ENCODE measurements around the gene OTOG. TPM values are rescaled to one million over a fixed set of nuclear protein-coding genes. Genes with fewer than 3 reads are reported as not detected.

Gene OTOG
- total and polyA plus RNA-seq, 4 donors = 0.11 TPM; not detected in 3

GRCh38 chr11:17691550-17691949 lies 144.5 kb downstream of the OTOG start:
- H3K9me3 ChIP-seq (ENCODE audit: control insufficient read depth in 4 of 4, insufficient read depth in 3 of 4, low read length in 3 of 4) = peaks cover 0 to 5% (median 0%) of the 10 kb centered on the region in 4 donors
- DNase-seq (no peak), ATAC-seq (ENCODE audit: insufficient read depth, low FRiP score) (no peak)
- no peak for TF ChIP-seq CTCF (IDR thresholded peaks at IDR 0.05; ENCODE audit: control extremely low read depth, extremely low read depth)
- H3K27me3 ChIP-seq (ENCODE audit: control insufficient read depth in 3 of 3, insufficient read depth in 3 of 3, low read length in 2 of 3) = peaks cover 14 to 52% (median 29%) of the 10 kb centered on the region in 3 donors
- H3K4me1 ChIP-seq (ENCODE audit: control insufficient read depth in 5 of 5, insufficient read depth in 5 of 5, low read length in 5 of 5) = no peaks in the 10 kb centered on the region
- H3K4me3 ChIP-seq = no peak overlapping the region
- 54 to 65% methylated on average over 2 of the region's 2 CpGs for WGBS, 2 donors
- no peak overlapping the region for H3K9ac ChIP-seq (ENCODE audit: insufficient read depth in 1 of 2, low read length in 2 of 2)
- no peaks in the 10 kb centered on the region for H3K36me3 ChIP-seq (ENCODE audit: control insufficient read depth in 4 of 4, insufficient read depth in 4 of 4, low read length in 4 of 4)
- H3K27ac ChIP-seq (ENCODE audit: low read depth in 1 of 2, low read length in 1 of 2) = no peak overlapping the region

- Histone ChIP-seq H3K9ac (ENCODE audit: insufficient read depth in 1 of 2, low read length in 2 of 2) (no peak overlapping the region), H3K36me3 (ENCODE audit: control insufficient read depth in 4 of 4, insufficient read depth in 4 of 4, low read length in 4 of 4) (no peaks in the 10 kb centered on the region), H3K27ac (ENCODE audit: low read depth in 1 of 2, low read length in 1 of 2) (no peak overlapping the region), H3K4me1 (ENCODE audit: control insufficient read depth in 5 of 5, insufficient read depth in 5 of 5, low read length in 5 of 5) (no peaks in the 10 kb centered on the region), H3K4me3 (no peak overlapping the region), H3K27me3 (ENCODE audit: control insufficient read depth in 3 of 3, insufficient read depth in 3 of 3, low read length in 2 of 3) (peaks cover 14 to 55% (median 32%) of the 10 kb centered on the region in 3 donors), H3K9me3 (ENCODE audit: control insufficient read depth in 4 of 4, insufficient read depth in 3 of 4, low read length in 3 of 4) (peaks cover 0 to 5% (median 0%) of the 10 kb centered on the region in 4 donors)
- DNase-seq = no peak
- TF ChIP-seq CTCF (IDR thresholded peaks at IDR 0.05; ENCODE audit: control extremely low read depth, extremely low read depth) = no peak
- ATAC-seq (ENCODE audit: insufficient read depth, low FRiP score) = no peak
- 51 to 65% methylated on average over 10 of the region's 10 CpGs for WGBS, 2 donors
These were observed 144.9 kb downstream of the OTOG start for GRCh38 chr11:17691976-17692375.

- no peak for TF ChIP-seq CTCF (IDR thresholded peaks at IDR 0.05; ENCODE audit: control extremely low read depth, extremely low read depth)
- Histone ChIP-seq H3K9me3 (ENCODE audit: control insufficient read depth in 4 of 4, insufficient read depth in 3 of 4, low read length in 3 of 4) (peaks cover 0 to 5% (median 0%) of the 10 kb centered on the region in 4 donors), H3K4me3 (no peak overlapping the region), H3K4me1 (ENCODE audit: control insufficient read depth in 5 of 5, insufficient read depth in 5 of 5, low read length in 5 of 5) (no peaks in the 10 kb centered on the region), H3K9ac (ENCODE audit: insufficient read depth in 1 of 2, low read length in 2 of 2) (no peak overlapping the region), H3K27me3 (ENCODE audit: control insufficient read depth in 3 of 3, insufficient read depth in 3 of 3, low read length in 2 of 3) (peaks cover 14 to 60% (median 32%) of the 10 kb centered on the region in 3 donors), H3K36me3 (ENCODE audit: control insufficient read depth in 4 of 4, insufficient read depth in 4 of 4, low read length in 4 of 4) (no peaks in the 10 kb centered on the region), H3K27ac (ENCODE audit: low read depth in 1 of 2, low read length in 1 of 2) (no peak overlapping the region)
- ATAC-seq (ENCODE audit: insufficient read depth, low FRiP score) = no peak
- WGBS, 2 donors = 67 to 68% methylated on average over 7 of the region's 7 CpGs
- no peak for DNase-seq
These were observed 145.9 kb downstream of the OTOG start for GRCh38 chr11:17692931-17693330.

- no peaks in the 10 kb centered on the region for H3K4me1 ChIP-seq (ENCODE audit: control insufficient read depth in 5 of 5, insufficient read depth in 5 of 5, low read length in 5 of 5)
These were observed 146.5 kb downstream of the OTOG start for GRCh38 chr11:17693531-17693930.

More at GRCh38 chr11:17693531-17693930, 146.5 kb downstream of the OTOG start:
- peaks cover 14 to 64% (median 32%) of the 10 kb centered on the region in 3 donors for H3K27me3 ChIP-seq (ENCODE audit: control insufficient read depth in 3 of 3, insufficient read depth in 3 of 3, low read length in 2 of 3)
- WGBS, 2 donors = 69 to 75% methylated on average over 4 of the region's 4 CpGs
- DNase-seq (no peak), ATAC-seq (ENCODE audit: insufficient read depth, low FRiP score) (no peak)
- no peak overlapping the region for H3K9ac ChIP-seq (ENCODE audit: insufficient read depth in 1 of 2, low read length in 2 of 2)
- no peak overlapping the region for H3K4me3 ChIP-seq
- no peaks in the 10 kb centered on the region for H3K36me3 ChIP-seq (ENCODE audit: control insufficient read depth in 4 of 4, insufficient read depth in 4 of 4, low read length in 4 of 4)
- H3K27ac ChIP-seq (ENCODE audit: low read depth in 1 of 2, low read length in 1 of 2) = no peak overlapping the region
- H3K9me3 ChIP-seq (ENCODE audit: control insufficient read depth in 4 of 4, insufficient read depth in 3 of 4, low read length in 3 of 4) = peaks cover 0 to 2% (median 0%) of the 10 kb centered on the region in 4 donors
- no peak for TF ChIP-seq CTCF (IDR thresholded peaks at IDR 0.05; ENCODE audit: control extremely low read depth, extremely low read depth)
